HEK293 (cell line): ENCODE measurements around the gene FAM200C.
A peak's percentile ranks its signal among the peaks of the same experiment; 100 is the strongest.

Experiments used
- CTCF ChIA-PET: fragments of 350-600 bp; formaldehyde crosslinking; extraction: SDS; loops from one replicate; lab custom pipeline; 2021; ENCODE audit warnings: antibody characterized with exemption; lab: Yijun Ruan, JAX
- POLR2A ChIA-PET: fragments of 300-600 bp; formaldehyde crosslinking; extraction: SDS; loops from one replicate; lab custom pipeline; 2020; ENCODE audit warnings: antibody characterized with exemption, inconsistent platforms; lab: Yijun Ruan, JAX
- H3K27ac ChIP-seq: fragments of 200-500 bp; sonication (Bioruptor generic); 2 replicates; pipeline ENCODE4 v1.5.1; 2014; ENCODE audit warnings: low read depth, low read length, control low read depth, inconsistent platforms; ENCODE audit errors: extremely low read depth
- H3K36me3 ChIP-seq, 2 experiments: fragments of 200-500 bp in 1 of 2; sonication (Bioruptor generic) in 1 of 2; 1 replicate in 1 of 2; 2 replicates in 1 of 2; pipeline ENCODE4 v1.5.1; 2014 to 2017; ENCODE audit warnings: inconsistent platforms in 2 of 2, low read length in 2 of 2; ENCODE audit not compliant: control insufficient read depth in 2 of 2, insufficient read depth in 1 of 2
- H3K4me1 ChIP-seq: fragments of 200-500 bp; sonication (Bioruptor generic); 2 replicates; pipeline ENCODE4 v1.5.1; 2014; ENCODE audit warnings: mild to moderate bottlenecking, low read length, inconsistent platforms; ENCODE audit not compliant: control insufficient read depth, insufficient read depth
- H3K4me3 ChIP-seq: 2 replicates; pipeline ENCODE4 v1.5.1; 2011; ENCODE audit warnings: low read depth, mild to moderate bottlenecking, control low read depth, low read length, moderate library complexity
- H3K9me3 ChIP-seq: fragments of 200-500 bp; sonication (Bioruptor generic); 2 replicates; pipeline ENCODE4 v1.5.1; 2014; ENCODE audit warnings: low read depth, low read length, inconsistent platforms; ENCODE audit not compliant: control insufficient read depth, insufficient read depth
- BCL6B ChIP-seq: fragments of 450-650 bp; formaldehyde crosslinking; IDR thresholded peaks from 2 replicates; pipeline ENCODE4 v1.5.1; 2017; ENCODE audit warnings: missing biosample characterization, missing genetic modification characterization
- GLI2 ChIP-seq: fragments of 450-650 bp; formaldehyde crosslinking; IDR thresholded peaks from 2 replicates; pipeline ENCODE4; 2017; ENCODE audit warnings: missing biosample characterization, missing genetic modification characterization, low read depth, borderline replicate concordance
- PRDM4 ChIP-seq: fragments of 450-650 bp; formaldehyde crosslinking; IDR thresholded peaks from 2 replicates; pipeline ENCODE4 v1.5.1; 2017; ENCODE audit warnings: missing biosample characterization, missing genetic modification characterization
- SETDB1 ChIP-seq: IDR thresholded peaks from one replicate; pipeline ENCODE4 v1.6.1; 2017; ENCODE audit warnings: mild to moderate bottlenecking, low read length, moderate library complexity, mixed read lengths; ENCODE audit not compliant: insufficient read length
- SP7 ChIP-seq: fragments of 450-650 bp; formaldehyde crosslinking; IDR thresholded peaks from 2 replicates; pipeline ENCODE4 v1.5.1; 2016; ENCODE audit warnings: missing biosample characterization, missing genetic modification characterization
- ZBTB48 ChIP-seq: fragments of 450-650 bp; formaldehyde crosslinking; IDR thresholded peaks from 2 replicates; pipeline ENCODE4 v1.5.1; 2016; ENCODE audit warnings: missing biosample characterization, missing genetic modification characterization
- ZFHX2 ChIP-seq: fragments of 450-650 bp; formaldehyde crosslinking; conservative IDR thresholded peaks from 2 replicates; pipeline ENCODE4 v1.5.1; 2016; ENCODE audit warnings: missing biosample characterization, missing genetic modification characterization
- ZFP69B ChIP-seq: fragments of 450-650 bp; formaldehyde crosslinking; IDR thresholded peaks from 2 replicates; pipeline ENCODE4 v1.5.1; 2016; ENCODE audit warnings: missing biosample characterization, missing genetic modification characterization
- ZIC2 ChIP-seq: fragments of 450-650 bp; formaldehyde crosslinking; IDR thresholded peaks from 2 replicates; pipeline ENCODE4 v1.5.1; 2016; ENCODE audit warnings: missing biosample characterization, missing genetic modification characterization
- ZNF140 ChIP-seq: fragments of 450-650 bp; formaldehyde crosslinking; IDR thresholded peaks from 2 replicates; pipeline ENCODE4 v1.5.1; 2016; ENCODE audit warnings: missing biosample characterization, missing genetic modification characterization
- ZNF175 ChIP-seq: fragments of 450-650 bp; formaldehyde crosslinking; IDR thresholded peaks from 2 replicates; pipeline ENCODE4 v1.5.1; 2016; ENCODE audit warnings: missing biosample characterization, missing genetic modification characterization
- ZNF2 ChIP-seq: fragments of 450-650 bp; formaldehyde crosslinking; IDR thresholded peaks from 2 replicates; pipeline ENCODE4 v1.5.1; 2016; ENCODE audit warnings: missing biosample characterization, missing genetic modification characterization
- ZNF221 ChIP-seq: fragments of 450-650 bp; formaldehyde crosslinking; IDR thresholded peaks from 2 replicates; pipeline ENCODE4 v1.5.1; 2017; ENCODE audit warnings: missing biosample characterization, missing genetic modification characterization, borderline replicate concordance
- ZNF23 ChIP-seq: fragments of 450-650 bp; formaldehyde crosslinking; IDR thresholded peaks from 2 replicates; pipeline ENCODE4 v1.5.1; 2016; ENCODE audit warnings: missing biosample characterization, missing genetic modification characterization, borderline replicate concordance
- ZNF341 ChIP-seq: fragments of 450-650 bp; formaldehyde crosslinking; IDR thresholded peaks from 2 replicates; pipeline ENCODE4; 2016; ENCODE audit warnings: low read depth, missing biosample characterization, missing genetic modification characterization
- ZNF449 ChIP-seq: fragments of 450-650 bp; formaldehyde crosslinking; IDR thresholded peaks from 2 replicates; pipeline ENCODE4 v1.5.1; 2017; ENCODE audit warnings: missing biosample characterization, mild to moderate bottlenecking, missing genetic modification characterization, moderate library complexity
- ZNF510 ChIP-seq: fragments of 450-650 bp; formaldehyde crosslinking; IDR thresholded peaks from 2 replicates; pipeline ENCODE4 v1.5.1; 2018; ENCODE audit warnings: mild to moderate bottlenecking, missing genetic modification characterization, missing biosample characterization; ENCODE audit not compliant: insufficient replicate concordance
- ZNF704 ChIP-seq: fragments of 450-650 bp; formaldehyde crosslinking; IDR thresholded peaks from 2 replicates; pipeline ENCODE4 v1.5.1; 2016; ENCODE audit warnings: missing biosample characterization, missing genetic modification characterization
- ZNF837 ChIP-seq: fragments of 450-650 bp; formaldehyde crosslinking; IDR thresholded peaks from 2 replicates; pipeline ENCODE4 v1.5.1; 2016; ENCODE audit warnings: missing biosample characterization, missing genetic modification characterization
- ZSCAN18 ChIP-seq: fragments of 450-650 bp; formaldehyde crosslinking; IDR thresholded peaks from 2 replicates; pipeline ENCODE4 v1.5.1; 2016; ENCODE audit warnings: missing biosample characterization, missing genetic modification characterization
- ZSCAN30 ChIP-seq: fragments of 450-650 bp; IDR thresholded peaks from 2 replicates; pipeline ENCODE4 v1.5.1; 2018; ENCODE audit warnings: missing biosample characterization, mild to moderate bottlenecking, missing genetic modification characterization, moderate library complexity
- TF ChIP-seq, protein P1 (sequence below): fragments of 450-650 bp; formaldehyde crosslinking; IDR thresholded peaks from 2 replicates; pipeline ENCODE4 v1.5.1; 2016; ENCODE audit warnings: missing biosample characterization, missing genetic modification characterization, low read depth

The FAM200C gene

DNA sequence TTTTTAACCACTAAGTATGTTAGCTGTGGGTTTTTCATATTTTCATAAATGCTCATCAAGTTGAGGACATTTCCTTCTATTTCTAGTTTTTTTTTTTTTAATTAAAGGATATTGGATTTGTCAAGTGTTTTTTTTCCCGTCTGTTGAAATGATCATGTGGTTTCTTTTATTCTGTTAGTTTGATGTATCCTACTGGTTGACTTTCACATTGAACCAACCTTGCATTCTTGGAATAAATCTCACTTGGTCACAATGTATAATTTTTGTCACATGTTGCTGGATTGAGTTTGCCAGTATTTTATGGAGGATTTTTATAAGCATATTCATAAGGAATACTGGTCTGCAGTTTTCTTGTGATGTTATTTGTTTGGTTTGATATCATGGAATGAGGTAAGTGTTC, 12.4 kb downstream of the FAM200C start:
- H3K36me3 ChIP-seq: no peaks in the 10 kb centered on the region
- no peaks in the 10 kb centered on the region for H3K4me1 ChIP-seq
- H3K27ac ChIP-seq: no peak overlapping the region
- no peaks in the 10 kb centered on the region for H3K9me3 ChIP-seq
- ChIA-PET POLR2A (no interaction called here), CTCF (interaction anchor here (0.6 to 1.2 kb wide), 3 partner anchors 11 to 209 kb away, joined by 3 to 4 read pairs (median 3); no protein-coding TSS in a partner anchor)
- no peak overlapping the region for H3K4me3 ChIP-seq
- peak; percentile 78 for TF ChIP-seq SETDB1
- no peak for TF ChIP-seq ZFHX2 (tag by site-specific recombination)
- TF ChIP-seq ZNF837 (tag by site-specific recombination): no peak
- TF ChIP-seq BCL6B (tag by site-specific recombination): no peak
- no peak for TF ChIP-seq ZSCAN30
- TF ChIP-seq ZNF449: no peak
- TF ChIP-seq ZNF221 (tag by site-specific recombination): no peak
- no peak for TF ChIP-seq ZFP69B

DNA sequence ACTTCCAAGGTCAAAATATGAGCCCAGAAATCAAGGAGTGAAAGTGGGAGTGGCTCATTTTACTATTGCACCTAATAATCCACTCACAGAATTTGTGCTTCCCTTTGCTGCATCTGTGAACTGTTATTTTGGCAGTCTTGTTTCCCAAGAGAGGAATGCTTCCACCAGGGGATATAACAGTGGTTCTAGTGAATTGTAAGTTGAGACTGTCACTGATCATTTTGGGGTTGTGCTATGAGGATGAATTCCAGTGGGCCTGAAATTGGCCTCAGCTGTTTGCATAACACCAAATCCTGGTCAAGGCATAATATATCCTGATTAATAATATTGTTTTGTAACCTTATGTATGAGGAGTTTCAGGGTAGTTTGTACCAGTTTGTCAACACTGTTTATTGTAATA, 14.4 kb downstream of the FAM200C start:
- no peaks in the 10 kb centered on the region for H3K9me3 ChIP-seq
- TF ChIP-seq ZIC2 (tag by site-specific recombination) (no peak), ZBTB48 (tag by site-specific recombination) (no peak), GLI2 (no peak), ZSCAN18 (no peak), ZNF510 (no peak), ZNF23 (tag by site-specific recombination) (no peak), ZNF175 (tag by site-specific recombination) (no peak), PRDM4 (tag by site-specific recombination) (no peak), ZNF341 (tag by site-specific recombination) (no peak), SP7 (tag by site-specific recombination) (no peak), ZNF140 (tag by site-specific recombination) (no peak), ZNF704 (tag by site-specific recombination) (no peak), ZNF2 (tag by site-specific recombination) (no peak)
- TF ChIP-seq, protein P1, sequence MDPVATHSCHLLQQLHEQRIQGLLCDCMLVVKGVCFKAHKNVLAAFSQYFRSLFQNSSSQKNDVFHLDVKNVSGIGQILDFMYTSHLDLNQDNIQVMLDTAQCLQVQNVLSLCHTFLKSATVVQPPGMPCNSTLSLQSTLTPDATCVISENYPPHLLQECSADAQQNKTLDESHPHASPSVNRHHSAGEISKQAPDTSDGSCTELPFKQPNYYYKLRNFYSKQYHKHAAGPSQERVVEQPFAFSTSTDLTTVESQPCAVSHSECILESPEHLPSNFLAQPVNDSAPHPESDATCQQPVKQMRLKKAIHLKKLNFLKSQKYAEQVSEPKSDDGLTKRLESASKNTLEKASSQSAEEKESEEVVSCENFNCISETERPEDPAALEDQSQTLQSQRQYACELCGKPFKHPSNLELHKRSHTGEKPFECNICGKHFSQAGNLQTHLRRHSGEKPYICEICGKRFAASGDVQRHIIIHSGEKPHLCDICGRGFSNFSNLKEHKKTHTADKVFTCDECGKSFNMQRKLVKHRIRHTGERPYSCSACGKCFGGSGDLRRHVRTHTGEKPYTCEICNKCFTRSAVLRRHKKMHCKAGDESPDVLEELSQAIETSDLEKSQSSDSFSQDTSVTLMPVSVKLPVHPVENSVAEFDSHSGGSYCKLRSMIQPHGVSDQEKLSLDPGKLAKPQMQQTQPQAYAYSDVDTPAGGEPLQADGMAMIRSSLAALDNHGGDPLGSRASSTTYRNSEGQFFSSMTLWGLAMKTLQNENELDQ (tag by site-specific recombination): no peak
- no peaks in the 10 kb centered on the region for H3K4me1 ChIP-seq
- no peak overlapping the region for H3K27ac ChIP-seq
- H3K4me3 ChIP-seq: no peak overlapping the region
- POLR2A ChIA-PET: no interaction called here
- CTCF ChIA-PET: no interaction called here
- H3K36me3 ChIP-seq: no peaks in the 10 kb centered on the region
